Measurements from ENCODE around the gene RAMP3. TPM values are rescaled to one million over a fixed set of nuclear protein-coding genes. Genes with fewer than 3 reads are reported as not detected.

Gene RAMP3
- total and polyA plus RNA-seq, 9 of the 15 experiments (the other 6 are each of a cell fraction or from before 2014, with no cell fraction given): not detected

DNA sequence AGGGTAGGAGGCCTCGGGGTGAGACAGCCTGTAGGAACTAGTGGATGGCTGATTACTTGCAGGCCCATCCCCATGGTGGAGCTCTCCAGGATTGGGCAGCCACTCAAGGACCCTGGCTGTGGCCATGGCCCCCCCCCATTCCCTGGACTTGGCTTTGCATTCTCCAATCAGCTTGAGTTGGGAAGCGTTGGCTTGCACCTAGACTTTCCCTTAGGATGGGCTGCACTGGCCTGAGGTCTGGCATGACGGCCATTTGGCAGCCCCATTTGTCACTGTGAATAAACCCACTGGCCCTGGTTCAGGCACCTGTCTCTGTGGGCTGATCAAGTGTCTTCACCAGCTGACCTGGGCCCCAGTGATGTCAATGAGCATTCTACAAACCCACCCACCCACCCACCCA lies 41.4 kb downstream of the RAMP3 start:
- BruUV-seq (replicated peaks): no TSS peak
- Histone ChIP-seq H3K79me2 (ENCODE audit: control insufficient read depth, insufficient read depth, low read length) (no peaks in the 10 kb centered on the region), H3K27ac (ENCODE audit: extremely low read depth, low read depth, low read length) (no peak overlapping the region), H3K36me3 (ENCODE audit: control insufficient read depth, insufficient read depth, low read length) (no peaks in the 10 kb centered on the region), H4K20me1 (replicated peaks; ENCODE audit: control insufficient read depth, insufficient read depth, low read length) (no peaks in the 10 kb centered on the region; the same call in 1 of the 2 replicates), H2AFZ (ENCODE audit: low read depth, low read length) (no peak overlapping the region), H3K4me1 (replicated peaks in 1 of 2; ENCODE audit: control insufficient read depth in 2 of 2, insufficient read depth in 2 of 2, low read length in 2 of 2) (no peaks in the 10 kb centered on the region), H3K4me3 (no peak overlapping the region), H3K27me3 (ENCODE audit: control insufficient read depth in 2 of 2, insufficient read depth in 2 of 2, low read length in 2 of 2) (peaks cover 8 to 34% of the 10 kb centered on the region in 2 experiments; a peak in 4 of 5 replicates), H3K9ac (ENCODE audit: insufficient read depth in 1 of 2, low read depth in 2 of 2, low read length in 2 of 2) (no peak overlapping the region), H3K9me1 (ENCODE audit: control insufficient read depth, insufficient read depth, low read length) (no peaks in the 10 kb centered on the region), H3K9me3 (replicated peaks; ENCODE audit: control insufficient read depth, insufficient read depth, low read depth, low read length) (no peaks in the 10 kb centered on the region), H3K4me2 (ENCODE audit: insufficient read depth, low read length) (no peak overlapping the region)
- intact Hi-C loops (cut with micrococcal nuclease): no loop called here
- ChIA-PET CTCF (ENCODE audit: low intra/inter-chr PET ratio) (no interaction called here), POLR2A (no interaction called here)
- WGBS (ENCODE audit: insufficient coverage, low coverage, missing lambda C conversion rate): 0% methylated on average over 3 of the region's 3 CpGs
- in situ Hi-C loops (cut with MboI): no loop called here
- DNase-seq (ENCODE audit: extremely low read depth in 1 of 4, low spot score in 3 of 4): no peak
- no peak for TF ChIP-seq MYBL2 (IDR thresholded peaks at IDR 0.05; ENCODE audit: low read depth)
- TF ChIP-seq MYBL2 (CRISPR knock-in tag; IDR thresholded peaks at IDR 0.05; ENCODE audit: borderline replicate concordance): no peak
- no peak for TF ChIP-seq ZNF444 (CRISPR knock-in tag; IDR thresholded peaks at IDR 0.05)
- no peak for TF ChIP-seq RBM15 (IDR thresholded peaks at IDR 0.05; ENCODE audit: insufficient read depth, low read length)
- no peak for TF ChIP-seq ZKSCAN1 (IDR thresholded peaks at IDR 0.05; ENCODE audit: low read depth, low read length)
- TF ChIP-seq, protein P1, sequence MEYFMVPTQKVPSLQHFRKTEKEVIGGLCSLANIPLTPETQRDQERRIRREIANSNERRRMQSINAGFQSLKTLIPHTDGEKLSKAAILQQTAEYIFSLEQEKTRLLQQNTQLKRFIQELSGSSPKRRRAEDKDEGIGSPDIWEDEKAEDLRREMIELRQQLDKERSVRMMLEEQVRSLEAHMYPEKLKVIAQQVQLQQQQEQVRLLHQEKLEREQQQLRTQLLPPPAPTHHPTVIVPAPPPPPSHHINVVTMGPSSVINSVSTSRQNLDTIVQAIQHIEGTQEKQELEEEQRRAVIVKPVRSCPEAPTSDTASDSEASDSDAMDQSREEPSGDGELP (CRISPR knock-in tag; IDR thresholded peaks at IDR 0.05; ENCODE audit: borderline replicate concordance): no peak
- TF ChIP-seq ZNF57 (CRISPR knock-in tag; IDR thresholded peaks at IDR 0.05): no peak
- no peak for TF ChIP-seq CC2D1A (IDR thresholded peaks at IDR 0.05)
- no peak for FAIRE-seq
- ATAC-seq: no peak
